GM21390 (cell line): ENCODE measurements around the gene LRPAP1.

Source experiments
- ATAC-seq: cut with Tn5 transposase; IDR thresholded peaks from one replicate; pipeline ENCODE4 v1.9.1; 2021; ENCODE audit not compliant: unreplicated experiment

LRPAP1 gene

DNA sequence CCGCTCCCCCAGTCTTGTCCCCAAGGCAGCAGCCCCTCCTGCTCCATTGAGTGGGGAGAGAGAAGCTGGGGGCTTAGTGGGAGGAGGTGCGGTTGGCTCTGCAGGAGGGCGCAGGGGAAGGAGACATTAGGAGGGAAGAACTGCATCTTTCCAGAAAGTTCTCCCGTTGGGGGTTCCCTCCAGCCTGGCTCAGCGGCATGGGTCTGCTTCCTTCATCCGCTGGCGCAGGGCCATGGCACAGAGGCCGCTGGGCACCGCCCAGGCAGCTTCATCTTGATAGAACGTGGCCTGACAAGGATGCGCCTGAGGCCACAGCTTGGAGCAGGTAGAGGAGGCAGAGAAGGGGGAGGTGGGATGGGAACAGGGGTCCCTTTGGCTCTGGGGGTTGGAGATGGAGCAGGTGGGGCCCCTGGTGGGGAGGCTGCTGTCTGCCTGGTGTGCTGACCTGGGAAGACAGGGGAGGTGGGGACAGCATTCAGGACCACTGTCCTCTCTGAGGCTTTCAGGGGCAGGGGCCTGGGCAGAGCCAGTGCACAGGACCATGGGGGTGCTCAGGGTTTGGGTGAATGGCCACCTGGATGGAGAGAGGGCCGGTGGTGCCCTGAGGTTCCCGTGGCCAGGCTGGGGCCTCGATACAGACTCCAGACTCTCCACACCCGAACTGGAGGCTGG, 57.0 kb downstream of the LRPAP1 start:
- ATAC-seq: no peak

DNA sequence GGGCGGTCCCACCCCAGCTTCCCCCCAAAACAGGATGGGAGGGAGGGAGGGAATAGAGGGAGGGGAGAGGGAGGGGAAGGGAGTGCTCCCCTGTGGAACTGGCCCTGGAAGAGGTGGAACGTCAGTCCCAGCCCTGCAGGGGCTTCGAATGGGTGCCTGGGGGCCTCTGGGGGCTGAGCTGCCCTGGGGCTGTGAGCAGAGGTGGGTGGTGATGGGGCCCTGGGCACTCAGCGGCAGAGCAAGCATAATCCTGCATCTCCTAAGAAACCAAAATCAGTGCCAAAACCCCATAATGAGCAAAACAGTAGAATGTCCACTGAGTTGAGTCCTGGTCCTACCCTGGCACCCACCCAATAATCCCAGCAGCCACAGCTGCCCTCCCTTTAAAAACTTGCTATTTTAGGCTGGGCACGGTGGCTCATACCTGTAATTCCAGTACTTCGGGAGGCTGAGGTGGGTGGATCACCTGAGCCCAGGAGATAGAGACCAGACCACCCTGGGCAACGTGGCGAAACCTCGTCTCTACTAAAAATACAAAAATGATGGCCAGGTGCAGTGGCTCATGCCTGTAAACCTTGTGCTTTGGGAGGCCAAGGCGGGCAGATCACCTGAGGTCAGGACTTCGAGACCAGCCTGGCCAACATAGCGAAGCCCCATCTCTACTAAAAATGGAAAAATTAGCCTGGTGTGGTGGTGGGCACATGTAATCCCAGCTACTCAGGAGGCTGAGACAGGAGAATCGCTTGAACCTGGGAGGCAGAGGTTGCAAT, 58.0 kb downstream of the LRPAP1 start:
- no peak for ATAC-seq

DNA sequence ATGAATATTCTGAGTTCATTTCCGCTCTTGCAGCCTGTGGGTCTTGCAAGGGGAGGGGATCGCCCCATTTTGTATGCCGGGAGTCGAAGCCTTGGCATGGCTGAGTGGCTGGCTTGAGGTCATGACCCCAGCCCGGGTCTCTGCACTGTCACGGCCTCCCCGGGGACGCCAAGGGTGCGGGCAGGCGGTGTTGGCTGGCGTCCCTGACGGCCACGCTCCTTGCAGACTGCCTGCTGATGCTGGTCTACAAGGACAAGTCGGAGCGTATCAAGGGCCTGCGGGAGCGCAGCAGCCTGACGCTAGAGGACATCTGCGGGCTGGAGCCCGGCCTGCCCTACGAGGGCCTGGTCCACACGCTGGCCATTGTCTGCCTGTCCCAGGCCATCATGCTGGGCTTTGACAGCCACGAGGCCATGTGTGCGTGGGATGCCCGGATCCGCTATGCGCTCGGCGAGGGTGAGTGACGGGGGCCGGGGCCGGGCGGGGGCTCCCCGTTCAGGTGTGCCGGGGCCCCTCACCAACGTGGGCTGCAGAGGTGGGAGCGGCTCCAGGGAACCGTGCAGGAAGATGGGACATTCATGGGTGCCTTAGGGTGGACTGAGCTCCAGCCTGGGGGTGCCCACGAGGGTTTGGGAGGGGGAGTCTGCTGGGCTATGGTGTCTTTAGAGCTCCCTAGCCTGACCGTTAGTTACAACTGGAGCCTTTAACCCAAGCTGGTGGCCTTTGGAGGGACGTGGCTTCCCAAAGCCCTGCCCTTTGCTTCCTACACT, 58.9 kb downstream of the LRPAP1 start:
- no peak for ATAC-seq

DNA sequence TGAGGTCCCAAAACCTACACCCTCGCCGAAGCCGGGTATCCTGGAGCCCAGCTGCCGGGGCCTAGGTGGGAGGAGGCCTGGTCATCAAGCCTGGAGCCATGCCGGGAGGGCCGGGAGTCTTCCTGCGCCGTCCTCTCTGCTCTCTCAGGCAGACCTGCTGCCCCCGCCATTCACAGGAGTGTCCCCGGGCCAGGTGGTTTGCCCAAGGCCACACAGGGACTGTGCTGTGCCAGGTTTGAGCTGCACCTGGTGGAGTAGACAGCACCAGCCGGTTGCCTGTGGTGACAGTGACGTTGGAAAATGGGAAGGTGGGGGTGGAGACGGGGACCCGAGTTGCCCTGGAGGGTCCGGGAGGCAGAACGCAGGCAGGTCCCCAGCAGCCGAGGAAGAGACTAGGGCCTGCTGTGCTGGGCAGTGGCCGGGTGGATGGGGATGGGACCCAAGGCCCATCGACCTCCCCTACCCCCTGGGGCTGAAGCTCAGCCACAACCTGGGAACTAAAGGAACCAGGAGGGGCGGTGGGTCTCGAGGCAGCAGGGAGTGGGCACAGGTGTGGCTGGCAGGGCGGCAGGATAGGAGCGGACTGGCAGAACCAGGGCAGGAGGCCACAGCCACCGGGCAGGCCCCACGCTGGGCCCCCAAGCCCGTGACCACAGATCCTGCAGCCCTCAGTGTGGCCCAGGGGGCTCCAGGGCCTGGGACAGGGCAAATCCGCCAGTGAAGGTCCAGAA, 59.6 kb downstream of the LRPAP1 start:
- no peak for ATAC-seq

DNA sequence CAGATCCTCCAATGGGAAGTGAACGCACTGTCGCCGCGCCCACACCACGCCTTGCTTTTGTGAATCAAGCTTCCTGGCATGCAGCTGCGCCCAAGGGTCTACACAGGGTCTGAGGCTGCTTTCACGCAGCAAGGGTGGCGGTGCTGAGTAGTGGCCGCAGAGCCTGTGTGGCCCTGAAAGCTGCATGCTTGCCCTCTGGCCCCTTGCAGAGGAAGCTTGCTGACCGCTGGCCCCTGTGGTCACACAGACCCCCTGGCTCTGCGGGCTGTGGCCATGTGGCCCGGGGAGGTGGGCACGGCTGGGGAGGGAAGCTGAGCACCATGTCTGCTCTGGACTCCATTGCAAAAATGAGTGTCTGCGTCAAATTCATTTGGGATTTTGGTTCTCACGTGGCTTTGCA, 60.3 kb downstream of the LRPAP1 start:
- ATAC-seq: no peak

DNA sequence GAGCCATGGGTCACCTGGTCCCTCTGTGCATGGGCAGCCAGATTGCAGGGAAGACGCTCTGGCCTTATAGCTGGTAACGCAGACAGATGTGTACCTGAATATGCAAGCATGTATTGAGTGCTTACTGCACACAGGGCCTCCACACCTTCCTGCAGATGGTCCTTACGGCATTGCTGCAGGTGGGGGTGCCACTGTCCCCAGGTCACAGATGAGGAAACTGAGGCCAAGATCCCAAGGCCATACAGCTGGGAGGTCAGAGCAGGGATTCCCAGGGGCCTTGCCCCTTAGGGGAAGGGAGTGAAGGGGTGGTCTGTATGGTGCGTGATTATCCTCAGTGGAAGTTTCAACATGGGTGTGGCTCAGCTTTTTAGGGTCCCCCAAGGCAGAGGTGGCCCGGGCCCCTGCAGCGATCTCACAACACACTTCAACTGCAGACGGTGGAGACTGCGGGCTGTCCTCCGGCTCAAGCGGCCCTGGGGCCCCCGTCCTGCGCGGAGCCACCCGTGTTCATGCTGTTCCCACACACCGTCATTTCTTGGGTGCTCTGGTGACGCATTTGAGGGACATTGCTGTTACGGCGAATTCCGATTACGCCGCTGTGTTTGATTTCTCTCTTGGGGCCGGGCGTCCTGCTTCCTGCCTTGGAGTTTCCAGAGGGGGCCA, 61.0 kb downstream of the LRPAP1 start:
- no peak for ATAC-seq

DNA sequence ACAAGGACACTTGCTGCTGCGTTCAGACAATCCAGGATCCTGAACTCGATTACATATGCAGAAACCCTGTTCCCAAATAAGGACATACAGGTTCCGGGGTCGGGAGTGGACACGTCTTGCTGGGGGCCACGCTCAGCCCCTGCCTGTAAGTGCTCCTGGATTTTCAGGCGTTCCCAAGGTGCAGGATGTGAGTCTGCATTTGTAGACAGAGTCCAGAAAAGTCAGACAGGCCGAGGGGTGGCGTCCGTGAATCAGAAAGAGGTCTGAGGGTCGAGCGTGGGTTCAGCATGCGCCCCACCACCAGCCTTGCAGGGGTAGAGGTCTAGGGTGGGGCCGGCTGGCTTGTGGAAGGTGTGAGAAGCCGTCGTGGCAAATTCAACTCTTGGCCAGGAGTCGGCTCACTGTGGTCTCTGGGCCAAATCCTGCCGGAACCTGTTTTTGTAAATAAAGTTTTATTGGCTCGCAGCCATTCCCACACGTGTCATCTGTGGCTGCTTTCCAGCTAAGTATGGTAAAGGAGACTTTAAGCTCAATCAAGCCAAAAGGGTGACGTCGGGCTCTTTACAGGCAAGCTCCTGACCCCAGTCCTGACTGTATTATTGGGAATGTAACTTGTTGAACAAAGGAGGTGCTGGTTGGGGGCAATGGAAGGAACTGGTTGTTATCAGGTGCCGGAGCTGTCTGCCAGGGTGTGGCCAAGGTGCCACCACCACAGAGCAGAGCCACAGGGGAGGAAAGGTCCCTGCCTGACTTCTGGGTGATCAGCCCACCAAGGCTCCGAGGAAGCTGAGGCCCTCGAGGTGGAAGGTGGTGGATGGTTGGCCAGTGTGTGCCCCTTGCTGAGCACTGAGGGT, 61.8 kb downstream of the LRPAP1 start:
- no peak for ATAC-seq

DNA sequence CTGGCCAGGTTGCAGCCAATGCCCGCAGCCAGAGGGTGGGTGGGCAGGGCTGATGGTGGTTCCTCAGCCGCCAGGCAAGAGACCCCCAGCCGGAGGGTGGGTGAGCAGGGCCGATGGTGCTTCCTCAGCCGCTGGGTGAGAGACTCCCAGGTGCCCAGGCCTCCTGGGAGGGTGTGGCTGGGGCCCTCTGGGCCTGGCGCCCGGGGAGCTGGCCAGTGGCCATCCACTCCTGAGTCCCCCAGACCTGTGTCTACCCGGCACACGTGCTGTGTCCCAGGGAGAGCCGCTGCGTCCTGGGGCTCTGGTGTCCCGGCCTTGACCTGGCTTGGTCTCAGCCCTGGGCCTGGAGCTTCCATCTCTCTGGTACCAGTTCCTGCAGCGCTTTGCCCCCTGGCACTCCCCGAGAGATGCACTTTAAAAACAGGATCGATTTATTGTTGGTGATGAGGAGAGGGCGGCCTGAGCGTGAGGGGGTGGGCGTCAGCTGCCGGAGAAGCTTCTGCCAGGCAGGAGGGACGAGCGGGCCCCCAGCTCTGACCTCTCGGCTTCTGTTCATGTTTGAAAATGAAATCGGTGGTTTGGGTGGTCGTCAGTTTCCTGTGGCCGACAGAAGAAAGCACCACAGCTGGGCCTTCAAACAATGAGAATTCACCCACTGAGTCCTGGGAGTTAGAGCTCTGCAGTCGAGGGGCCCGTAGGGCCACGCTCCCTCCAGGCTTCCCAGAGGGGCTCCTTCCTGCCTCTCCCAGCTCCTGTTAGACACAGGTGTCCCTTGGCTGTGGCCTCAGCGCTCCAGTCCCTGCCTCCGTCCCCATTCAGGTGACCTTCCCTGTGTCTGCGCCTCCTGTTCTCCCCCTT, 62.6 kb downstream of the LRPAP1 start:
- ATAC-seq: no peak

DNA sequence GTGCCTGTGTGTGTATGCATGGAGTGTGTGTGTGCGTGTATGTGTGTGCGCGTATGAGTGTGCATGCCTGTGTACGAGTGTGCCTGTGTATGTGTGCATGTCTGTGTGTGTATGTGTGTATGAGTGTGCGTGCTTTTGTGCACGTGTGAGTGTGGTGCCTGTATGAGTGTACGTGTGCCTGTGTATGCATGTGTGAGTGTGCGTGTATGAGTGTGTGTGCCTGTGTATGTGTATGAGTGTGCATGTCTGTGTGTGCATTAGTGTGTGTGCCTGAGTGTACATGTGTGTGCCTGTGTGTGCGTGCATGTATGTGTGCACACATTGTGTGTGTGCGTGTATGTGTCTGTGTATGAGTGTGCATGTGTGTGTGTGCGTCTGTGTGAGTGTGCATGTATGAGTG, 63.4 kb downstream of the LRPAP1 start:
- ATAC-seq: no peak

DNA sequence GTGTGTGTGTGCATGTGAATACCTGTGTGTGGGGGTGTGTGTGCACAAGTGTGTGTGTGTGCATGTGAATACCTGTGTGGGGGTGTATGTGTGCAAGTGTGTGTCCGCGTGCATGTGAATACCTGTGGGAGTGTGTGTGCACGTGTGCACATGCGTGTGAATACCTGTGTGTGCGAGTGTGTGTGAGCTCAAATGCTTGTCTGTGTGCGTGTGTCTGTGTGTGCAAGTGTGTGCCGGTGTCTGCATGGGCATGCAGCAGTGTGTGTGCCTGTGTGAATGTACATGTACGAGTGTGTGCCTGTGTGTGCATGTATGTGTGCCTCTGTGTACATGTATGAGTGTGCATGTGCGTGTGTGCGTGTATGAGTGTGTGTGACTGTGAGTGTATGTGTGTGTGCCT, 64.1 kb downstream of the LRPAP1 start:
- no peak for ATAC-seq

DNA sequence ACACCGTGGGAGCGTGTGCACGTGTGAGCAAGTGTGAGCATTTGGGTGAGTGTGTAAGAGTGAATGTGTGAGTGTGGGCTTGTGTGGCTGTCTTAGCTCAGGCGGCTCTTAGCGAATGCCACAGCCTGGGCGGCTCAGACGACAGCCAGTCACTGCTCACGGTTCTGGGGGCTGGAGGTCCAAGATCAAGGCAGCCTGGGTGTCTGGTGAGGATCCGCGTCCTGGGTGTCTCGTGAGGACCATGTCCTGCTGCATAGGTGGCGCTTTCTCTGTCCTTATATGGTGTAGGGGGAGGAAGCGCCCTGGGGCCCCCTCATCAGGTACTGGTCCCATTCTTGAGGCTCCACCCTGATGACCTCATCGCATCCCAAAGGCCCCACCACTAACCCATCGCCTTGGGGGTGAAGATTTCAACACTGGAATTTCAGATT, 64.6 kb downstream of the LRPAP1 start:
- ATAC-seq: no peak

DNA sequence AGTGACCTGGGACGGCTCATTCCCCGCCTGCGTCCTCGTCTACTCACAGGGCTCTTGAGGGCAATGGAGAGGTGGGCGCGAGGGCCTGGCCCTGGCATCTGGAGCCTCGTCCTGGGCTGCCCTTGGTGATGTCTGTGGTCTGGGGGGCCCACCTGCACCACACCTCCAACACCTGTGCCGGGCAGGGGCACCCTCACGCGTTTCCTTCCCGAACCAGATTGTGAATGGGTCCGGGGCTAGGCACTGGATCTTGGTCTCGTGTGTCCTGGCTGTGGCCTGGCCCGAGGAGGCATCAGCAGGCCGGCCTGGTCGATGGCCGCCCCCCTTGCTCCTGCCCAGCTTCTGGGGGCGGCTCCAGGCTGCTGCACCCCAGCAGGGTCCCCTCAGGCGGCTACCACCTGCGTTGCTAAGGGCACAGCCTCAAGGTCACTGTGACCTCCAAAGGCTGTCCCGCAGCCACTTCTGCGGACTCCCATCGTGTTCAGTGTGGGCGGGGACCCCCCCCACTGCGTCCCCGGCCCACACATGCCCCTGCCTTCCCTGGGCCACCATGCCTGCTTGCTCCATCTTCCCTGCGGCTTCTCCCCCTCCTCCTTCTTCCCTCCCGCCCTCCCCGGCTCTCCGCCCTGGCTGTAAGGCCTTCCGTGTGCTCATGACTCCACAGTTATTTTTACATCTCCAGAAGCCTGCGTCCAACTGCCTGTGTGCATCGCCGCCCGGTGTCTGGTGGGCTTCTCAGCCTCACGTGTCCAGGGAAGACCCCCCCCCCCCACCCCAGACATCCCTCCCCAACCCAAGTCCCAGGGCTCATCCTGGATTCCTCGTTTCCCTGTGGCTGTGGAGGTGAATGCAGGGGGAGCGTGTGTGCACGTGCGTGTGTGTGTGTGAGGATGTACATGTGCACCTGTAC, 65.3 kb downstream of the LRPAP1 start:
- ATAC-seq: no peak

DNA sequence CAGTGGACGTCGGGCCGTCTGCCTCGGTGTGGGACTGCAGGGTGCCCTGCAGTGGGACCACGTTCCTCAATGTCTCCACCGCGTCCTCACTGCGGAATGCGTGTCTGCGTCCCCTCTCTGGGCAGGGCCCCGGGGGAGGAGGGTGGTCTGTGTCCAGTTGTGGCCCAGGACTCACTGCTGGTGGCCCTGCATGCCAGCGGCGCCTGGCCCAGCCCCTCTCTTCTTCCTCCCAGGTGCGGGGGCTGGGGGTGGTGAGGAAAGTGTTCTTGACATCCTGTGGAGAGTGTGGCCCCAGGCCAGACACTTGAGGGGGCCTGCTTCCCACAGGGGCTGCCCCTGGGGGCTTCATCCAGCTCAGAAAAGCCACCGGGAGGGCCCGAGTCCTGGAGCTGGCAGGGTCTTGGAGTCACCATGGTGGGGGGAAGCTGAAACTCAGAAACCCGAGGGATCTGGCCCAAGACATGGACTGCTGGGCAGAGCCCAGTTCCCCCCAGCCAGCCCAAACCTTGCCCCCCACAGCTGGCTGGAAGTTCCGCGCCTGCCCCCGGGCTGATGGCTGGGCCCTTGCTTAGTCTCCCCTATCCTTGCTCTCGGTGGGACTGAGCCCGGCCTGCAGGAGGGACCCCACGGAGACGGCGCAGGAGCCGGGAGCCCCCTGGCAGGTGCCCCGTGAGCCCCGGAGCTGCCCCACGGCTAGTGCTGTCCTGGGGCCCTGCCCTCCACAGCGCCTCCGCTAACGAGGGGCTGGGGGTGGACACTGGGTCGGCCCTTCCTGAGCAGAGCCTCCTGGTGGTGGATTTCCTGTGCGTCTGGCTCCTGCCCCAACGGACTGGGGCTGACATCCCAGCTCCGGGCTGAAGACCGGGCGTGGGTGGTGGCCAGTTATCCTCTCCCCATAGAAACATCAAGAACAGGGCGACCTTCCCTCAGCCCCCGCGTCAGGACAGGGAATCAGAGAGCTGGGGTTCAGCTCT, 66.2 kb downstream of the LRPAP1 start:
- no peak for ATAC-seq

DNA sequence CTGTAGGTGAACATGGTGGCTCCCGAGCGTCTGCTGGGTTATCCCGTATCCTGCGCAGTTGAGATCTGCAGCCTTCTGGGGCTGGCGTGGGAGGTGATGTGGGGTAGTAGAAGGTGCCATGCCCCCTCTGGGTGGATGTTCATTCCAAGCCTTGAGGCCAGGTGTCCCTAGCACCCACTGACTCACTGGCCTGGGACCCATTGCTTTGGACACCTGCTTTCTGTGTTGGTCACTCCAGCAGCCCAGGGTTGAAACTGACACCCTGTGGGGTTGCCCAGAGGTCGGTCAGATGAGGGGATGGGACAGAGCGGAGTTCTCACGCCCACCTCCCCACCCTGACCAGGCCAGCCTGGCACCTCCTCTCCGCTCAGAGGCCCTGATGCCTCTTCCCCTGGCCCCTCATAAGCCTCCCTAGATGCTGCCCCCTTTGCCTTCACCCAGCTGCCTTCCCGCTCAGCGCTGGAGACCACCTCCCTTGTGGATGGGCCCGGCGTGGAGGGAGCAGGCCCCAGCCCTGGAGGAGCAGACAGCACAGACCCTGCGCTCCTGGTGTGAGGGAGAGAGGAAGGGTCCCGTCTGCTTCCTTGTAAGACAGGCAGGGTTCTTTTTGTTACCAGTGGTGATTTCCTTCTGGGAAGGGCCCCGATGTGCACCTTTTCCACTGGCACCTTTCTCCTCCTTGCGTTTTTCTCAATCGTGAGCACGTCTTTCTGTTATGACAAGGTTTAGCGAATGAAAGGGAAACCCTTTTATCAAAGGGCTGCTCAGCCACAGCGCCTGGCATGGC, 67.1 kb downstream of the LRPAP1 start:
- no peak for ATAC-seq

DNA sequence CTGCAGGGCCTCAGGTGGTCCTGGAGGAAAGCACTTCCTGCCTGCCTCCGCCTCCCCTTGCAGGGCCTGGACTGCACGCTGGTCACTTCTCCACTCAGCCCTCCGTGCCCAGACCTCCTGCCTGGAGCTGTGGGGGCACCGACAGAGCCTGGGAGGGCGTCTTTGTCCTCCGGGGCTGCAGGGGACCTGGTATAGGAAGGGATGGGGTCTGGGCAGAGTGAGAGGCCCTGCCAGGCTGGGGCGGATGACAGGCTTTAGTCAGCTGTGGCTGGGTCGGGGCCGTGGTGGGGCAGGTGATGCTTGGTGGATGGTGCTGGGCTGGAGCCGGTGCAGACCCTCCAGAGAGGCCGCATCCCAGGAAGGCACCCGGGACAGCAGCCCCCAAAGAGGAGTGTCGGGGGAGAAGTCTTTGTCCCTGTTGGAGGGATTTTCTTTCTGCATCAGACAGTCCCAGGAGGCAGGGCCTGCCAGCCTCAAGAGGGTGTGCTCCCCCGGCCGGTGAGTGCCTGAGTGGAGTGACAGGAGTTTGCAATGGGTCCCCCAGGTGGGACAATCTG, 67.8 kb downstream of the LRPAP1 start:
- ATAC-seq: no peak
